ENCODE data around the gene HJURP. TPM values are rescaled to one million over a fixed set of nuclear protein-coding genes. Genes with fewer than 3 reads are reported as not detected.

The HJURP gene
- total RNA-seq, 1 experiment from 2014 or later: 109 TPM

DNA sequence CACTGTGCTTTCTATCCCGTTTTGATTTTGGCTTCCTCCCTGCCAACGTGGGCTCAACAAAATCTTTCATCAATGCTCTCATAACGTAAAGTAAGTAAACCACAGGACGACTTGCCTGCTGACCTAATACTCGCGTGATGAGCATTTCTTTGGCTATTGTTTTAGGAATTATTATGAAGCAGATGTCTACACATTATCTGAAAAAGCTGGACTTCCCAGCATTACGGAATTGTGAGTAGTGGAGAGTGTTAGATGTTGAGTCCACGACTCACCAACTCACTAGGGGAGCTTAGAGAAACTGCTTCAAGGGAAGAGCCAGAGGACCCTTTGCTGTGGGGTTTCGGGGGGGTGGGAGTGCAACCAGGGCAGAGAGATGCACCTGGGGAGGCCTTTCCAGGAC, 21.9 kb downstream of the HJURP start:
- TF ChIP-seq, protein P1, sequence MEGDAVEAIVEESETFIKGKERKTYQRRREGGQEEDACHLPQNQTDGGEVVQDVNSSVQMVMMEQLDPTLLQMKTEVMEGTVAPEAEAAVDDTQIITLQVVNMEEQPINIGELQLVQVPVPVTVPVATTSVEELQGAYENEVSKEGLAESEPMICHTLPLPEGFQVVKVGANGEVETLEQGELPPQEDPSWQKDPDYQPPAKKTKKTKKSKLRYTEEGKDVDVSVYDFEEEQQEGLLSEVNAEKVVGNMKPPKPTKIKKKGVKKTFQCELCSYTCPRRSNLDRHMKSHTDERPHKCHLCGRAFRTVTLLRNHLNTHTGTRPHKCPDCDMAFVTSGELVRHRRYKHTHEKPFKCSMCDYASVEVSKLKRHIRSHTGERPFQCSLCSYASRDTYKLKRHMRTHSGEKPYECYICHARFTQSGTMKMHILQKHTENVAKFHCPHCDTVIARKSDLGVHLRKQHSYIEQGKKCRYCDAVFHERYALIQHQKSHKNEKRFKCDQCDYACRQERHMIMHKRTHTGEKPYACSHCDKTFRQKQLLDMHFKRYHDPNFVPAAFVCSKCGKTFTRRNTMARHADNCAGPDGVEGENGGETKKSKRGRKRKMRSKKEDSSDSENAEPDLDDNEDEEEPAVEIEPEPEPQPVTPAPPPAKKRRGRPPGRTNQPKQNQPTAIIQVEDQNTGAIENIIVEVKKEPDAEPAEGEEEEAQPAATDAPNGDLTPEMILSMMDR (conservative IDR thresholded peaks at IDR 0.05): no peak
- no peak for TF ChIP-seq EZH2 (IDR thresholded peaks at IDR 0.05; ENCODE audit: low read depth)
- ChIA-PET POLR2A (ENCODE audit: unreplicated experiment) (interaction anchor here (0.6 kb wide), 2 partner anchors 137 to 359 kb away, joined by 3 to 4 read pairs; no protein-coding TSS in a partner anchor), CTCF (interaction anchor here (0.6 to 1.6 kb wide), 12 partner anchors 10 to 581 kb away, joined by 3 to 11 read pairs (median 5); partner anchors contain the start of gene ATG16L1)
- no peak overlapping the region for H3K4me3 ChIP-seq
- H3K79me2 ChIP-seq (ENCODE audit: low read depth): peaks cover 6% of the 10 kb centered on the region; the same call in 1 of the 2 replicates
- H3K27me3 ChIP-seq (ENCODE audit: insufficient read depth, low read depth): no peaks in the 10 kb centered on the region
- H2AFZ ChIP-seq: no peak overlapping the region
- peaks cover 48% of the 10 kb centered on the region; the same call in 1 of the 2 replicates for H3F3A ChIP-seq (ENCODE audit: insufficient read depth, low read depth)
- intact Hi-C loops (cut with micrococcal nuclease; ENCODE audit: unreplicated experiment): loop anchor here (1.0 to 5.0 kb wide), 7 partner anchors 142 to 980 kb away; partner anchors contain the start of gene USP40
- no peak for DNase-seq
- peaks cover under 1% of the 10 kb centered on the region; the same call in 1 of the 2 replicates for H4K20me1 ChIP-seq (ENCODE audit: insufficient read depth)
- no peak overlapping the region for H3K4me2 ChIP-seq
- H3K27ac ChIP-seq: no peak overlapping the region
- no peaks in the 10 kb centered on the region for H3K9me3 ChIP-seq (ENCODE audit: insufficient read depth, low read depth)
- H3K36me3 ChIP-seq (ENCODE audit: low read depth): peaks cover 10% of the 10 kb centered on the region
- no peaks in the 10 kb centered on the region for H3K4me1 ChIP-seq (replicated peaks; ENCODE audit: insufficient read depth)
- no peaks in the 10 kb centered on the region for H3K9me2 ChIP-seq (ENCODE audit: insufficient read depth)
- BruUV-seq (replicated peaks): no TSS peak

DNA sequence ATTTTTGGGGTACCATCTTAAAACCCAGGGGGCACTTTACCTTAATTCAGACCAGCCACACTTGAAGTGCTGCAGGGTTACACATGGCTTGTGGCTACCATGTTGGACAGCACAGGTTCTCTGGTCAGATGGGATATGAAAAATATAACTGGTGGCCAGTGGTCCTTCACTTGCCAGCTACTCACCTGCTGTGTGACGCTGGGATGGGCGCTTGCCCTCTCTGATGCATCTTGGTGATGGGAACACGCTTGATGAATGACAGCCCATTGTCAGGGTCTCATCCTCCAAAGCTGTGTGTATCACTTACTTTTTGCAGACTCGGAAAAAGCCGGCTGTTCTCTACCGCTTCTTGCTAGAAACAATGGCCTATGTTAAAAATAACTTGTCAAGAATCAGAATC, 22.5 kb downstream of the HJURP start:
- Histone ChIP-seq H3K4me2 (no peak overlapping the region), H3K27me3 (ENCODE audit: insufficient read depth, low read depth) (no peaks in the 10 kb centered on the region), H3K9me3 (ENCODE audit: insufficient read depth, low read depth) (no peaks in the 10 kb centered on the region), H3K79me2 (ENCODE audit: low read depth) (peaks cover 4% of the 10 kb centered on the region; the same call in 1 of the 2 replicates), H3K4me3 (no peak overlapping the region), H3F3A (ENCODE audit: insufficient read depth, low read depth) (peaks cover 43% of the 10 kb centered on the region; the same call in 1 of the 2 replicates), H4K20me1 (ENCODE audit: insufficient read depth) (no peaks in the 10 kb centered on the region), H3K27ac (no peak overlapping the region), H3K4me1 (replicated peaks; ENCODE audit: insufficient read depth) (no peaks in the 10 kb centered on the region), H3K9me2 (ENCODE audit: insufficient read depth) (no peaks in the 10 kb centered on the region), H2AFZ (no peak overlapping the region), H3K36me3 (ENCODE audit: low read depth) (0 out of 2 replicates have a peak, but pooled peaks cover 6% of the 10 kb centered on the region)
- TF ChIP-seq EZH2 (IDR thresholded peaks at IDR 0.05; ENCODE audit: low read depth): no peak
- TF ChIP-seq, protein P1 (conservative IDR thresholded peaks at IDR 0.05): no peak
- ChIA-PET CTCF (interaction anchor here (0.6 to 1.2 kb wide), 5 partner anchors 76 to 519 kb away, joined by 3 to 11 read pairs (median 7); no protein-coding TSS in a partner anchor), POLR2A (ENCODE audit: unreplicated experiment) (interaction anchor here (0.6 kb wide), 1 partner anchor 591 kb away, joined by 4 read pairs; no protein-coding TSS in a partner anchor)
- no TSS peak for BruUV-seq (replicated peaks)
- intact Hi-C loops (cut with micrococcal nuclease; ENCODE audit: unreplicated experiment): loop anchor here (1.0 to 5.0 kb wide), 7 partner anchors 141 to 980 kb away; partner anchors contain the start of gene USP40
- no peak for DNase-seq

DNA sequence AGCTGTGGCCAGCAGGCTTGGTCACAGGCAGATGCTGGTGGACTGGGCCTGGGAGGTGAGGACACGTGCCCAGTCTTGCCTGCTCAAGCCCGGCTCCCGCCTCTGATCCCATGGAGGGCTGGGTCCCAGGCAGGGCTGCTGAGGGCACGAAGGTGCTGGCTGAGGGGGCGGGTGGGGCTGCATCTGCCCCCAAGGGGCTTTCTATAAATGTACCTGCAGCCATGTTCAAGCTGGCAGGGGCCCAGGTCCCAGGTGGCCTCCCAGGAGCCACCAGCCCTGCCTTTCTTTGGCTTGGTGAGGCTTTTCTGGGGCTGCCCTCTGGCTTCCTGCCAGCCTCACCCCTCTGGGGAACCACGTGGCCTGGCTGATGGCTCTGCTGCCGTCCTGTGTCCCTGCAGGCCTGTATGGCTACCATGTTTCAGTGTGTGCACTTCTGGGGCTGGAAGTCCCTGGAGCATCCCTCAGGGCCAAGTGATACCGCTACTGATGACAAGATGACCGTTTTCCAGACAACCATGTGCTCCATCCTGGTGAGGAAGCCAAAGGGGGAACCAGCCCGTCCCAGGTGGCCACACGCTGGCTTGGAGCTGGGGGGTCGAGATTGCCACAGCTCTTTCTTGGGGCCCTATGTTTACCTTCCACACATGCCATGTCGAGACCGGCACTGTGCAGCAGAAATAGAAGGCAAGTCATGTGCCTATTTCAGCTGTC, 23.2 kb downstream of the HJURP start:
- intact Hi-C loops (cut with micrococcal nuclease; ENCODE audit: unreplicated experiment): loop anchor here (5.0 kb wide), 3 partner anchors 264 to 979 kb away; partner anchors contain the start of gene USP40
- Histone ChIP-seq H3K79me2 (ENCODE audit: low read depth) (no peaks in the 10 kb centered on the region), H3K36me3 (ENCODE audit: low read depth) (0 out of 2 replicates have a peak, but pooled peaks cover under 1% of the 10 kb centered on the region), H3K9me3 (ENCODE audit: insufficient read depth, low read depth) (no peaks in the 10 kb centered on the region), H3K4me2 (no peak overlapping the region), H3K4me3 (no peak overlapping the region), H3K9me2 (ENCODE audit: insufficient read depth) (no peaks in the 10 kb centered on the region), H4K20me1 (ENCODE audit: insufficient read depth) (no peaks in the 10 kb centered on the region), H3K27ac (no peak overlapping the region), H3K27me3 (ENCODE audit: insufficient read depth, low read depth) (no peaks in the 10 kb centered on the region), H3F3A (ENCODE audit: insufficient read depth, low read depth) (peaks cover 36% of the 10 kb centered on the region; the same call in 1 of the 2 replicates), H2AFZ (no peak overlapping the region), H3K4me1 (replicated peaks; ENCODE audit: insufficient read depth) (no peaks in the 10 kb centered on the region)
- ChIA-PET CTCF (no interaction called here), POLR2A (ENCODE audit: unreplicated experiment) (interaction anchor here (0.6 kb wide), 1 partner anchor 592 kb away, joined by 4 read pairs; no protein-coding TSS in a partner anchor)
- no TSS peak for BruUV-seq (replicated peaks)
- TF ChIP-seq, protein P1 (conservative IDR thresholded peaks at IDR 0.05): no peak
- no peak for TF ChIP-seq EZH2 (IDR thresholded peaks at IDR 0.05; ENCODE audit: low read depth)
- DNase-seq: no peak

Measured in PC-9 (cell line).